Activated CD4-positive, alpha-beta T cell treated with anti-CD3 and anti-CD28 coated beads for 36 hours (primary cell): ENCODE data around the gene FHIT. TPM values are rescaled to one million over a fixed set of nuclear protein-coding genes. Genes with fewer than 3 reads are reported as not detected.

Experiments used
- ATAC-seq: fragments of 200-7000 bp; cut with Tn5 transposase; one replicate; pipeline ENCODE4 v1.10.0; 2021; ENCODE audit warnings: mild to moderate bottlenecking, moderate library complexity
- CTCF ChIA-PET: fragments of 350-600 bp; sonication (Branson Sonifier 250); formaldehyde crosslinking; loops from one replicate; lab custom pipeline; 2021; ENCODE audit warnings: antibody characterized with exemption; lab: Charles Lee
- POLR2A ChIA-PET: fragments of 350-600 bp; sonication (Branson Sonifier 250); formaldehyde crosslinking; loops from one replicate; lab custom pipeline; 2021; ENCODE audit warnings: antibody characterized with exemption, inconsistent platforms; lab: Charles Lee
- DNase-seq: peaks from one replicate; pipeline ENCODE4 v3.0.0-alpha.2; 2020
- H3K27ac Mint-ChIP-seq: one replicate; pipeline ENCODE4 v1.8.0; 2021; ENCODE audit warnings: mixed read lengths
- H3K27me3 Mint-ChIP-seq: one replicate; pipeline ENCODE4 v1.8.0; 2021; ENCODE audit warnings: mixed read lengths
- H3K36me3 Mint-ChIP-seq: one replicate; pipeline ENCODE4 v1.8.0; 2021; ENCODE audit warnings: low read depth, mixed read lengths
- H3K4me1 Mint-ChIP-seq: one replicate; pipeline ENCODE4 v1.8.0; 2021; ENCODE audit warnings: mixed read lengths
- H3K4me3 Mint-ChIP-seq: one replicate; pipeline ENCODE4 v1.8.0; 2021; ENCODE audit warnings: mild to moderate bottlenecking, moderate library complexity, mixed read lengths
- H3K9me3 Mint-ChIP-seq: one replicate; pipeline ENCODE4 v1.8.0; 2021; ENCODE audit warnings: low read depth, mixed read lengths
- intact Hi-C, 2 experiments: fragments of 100-400 bp; cut with DNase I in 1 of 2; cut with micrococcal nuclease in 1 of 2; formaldehyde crosslinking; loops; one replicate each; pipeline versions ENCODE4 v1.14.2 to v1.15.1; 2022 to 2024; cut with DNase I, micrococcal nuclease
- total RNA-seq, 2 experiments: library from RNA; stranded (reverse); gene quantifications; one replicate each; pipeline ENCODE4 v1.2.3, GENCODE V29; 2021

FHIT gene
- total RNA-seq, 2 experiments from 2014 or later: 10.2 to 13.1 TPM

- intact Hi-C loops: loop anchor here in 1 of 2 experiments (5.0 kb wide), 1 partner anchor 319 kb away; no protein-coding TSS in a partner anchor
- H3K27ac Mint-ChIP-seq: no peak overlapping the region
- peaks cover 24% of the 10 kb centered on the region for H3K4me1 Mint-ChIP-seq
- DNase-seq (no peak), ATAC-seq (no peak)
- H3K36me3 Mint-ChIP-seq: peaks cover 2% of the 10 kb centered on the region
- no peak overlapping the region for H3K4me3 Mint-ChIP-seq
- H3K27me3 Mint-ChIP-seq: no peaks in the 10 kb centered on the region
- CTCF ChIA-PET: no interaction called here
- POLR2A ChIA-PET: no interaction called here
- no peaks in the 10 kb centered on the region for H3K9me3 Mint-ChIP-seq
Observed at GRCh38 chr3:60186359-60186758, 1064.9 kb downstream of the FHIT start.

- ChIA-PET CTCF (no interaction called here), POLR2A (interaction anchor here (0.5 kb wide), 1 partner anchor 82 kb away, joined by 3 read pairs; no protein-coding TSS in a partner anchor)
- ATAC-seq (no peak), DNase-seq (no peak)
- Mint-ChIP-seq H3K36me3 (peaks cover under 1% of the 10 kb centered on the region), H3K4me1 (peaks cover 19% of the 10 kb centered on the region), H3K9me3 (no peaks in the 10 kb centered on the region), H3K27me3 (no peaks in the 10 kb centered on the region), H3K27ac (no peak overlapping the region), H3K4me3 (no peak overlapping the region)
- intact Hi-C loops: loop anchor here in 1 of 2 experiments (5.0 kb wide), 1 partner anchor 318 kb away; no protein-coding TSS in a partner anchor
Observed at GRCh38 chr3:60185161-60185560, 1066.1 kb downstream of the FHIT start.

GRCh38 chr3:60182697-60183096 lies 1068.6 kb downstream of the FHIT start:
- ChIA-PET POLR2A (no interaction called here), CTCF (no interaction called here)
- Mint-ChIP-seq H3K27ac (no peak overlapping the region), H3K4me1 (peaks cover 1% of the 10 kb centered on the region), H3K4me3 (no peak overlapping the region), H3K27me3 (no peaks in the 10 kb centered on the region), H3K36me3 (no peaks in the 10 kb centered on the region), H3K9me3 (no peaks in the 10 kb centered on the region)
- DNase-seq (no peak), ATAC-seq (no peak)
- intact Hi-C loops: no loop called here

- ATAC-seq (no peak), DNase-seq (no peak)
- ChIA-PET CTCF (interaction anchor here (0.6 to 0.7 kb wide), 2 partner anchors 107 to 470 kb away, joined by 3 read pairs; no protein-coding TSS in a partner anchor), POLR2A (no interaction called here)
- Mint-ChIP-seq H3K36me3 (no peaks in the 10 kb centered on the region), H3K4me3 (no peak overlapping the region), H3K27me3 (no peaks in the 10 kb centered on the region), H3K4me1 (peaks cover 9% of the 10 kb centered on the region), H3K27ac (no peak overlapping the region), H3K9me3 (peaks cover 1% of the 10 kb centered on the region)
- intact Hi-C loops: no loop called here
Observed at GRCh38 chr3:60178931-60179653, 1072.2 kb downstream of the FHIT start.

GRCh38 chr3:60177726-60178125 lies 1073.5 kb downstream of the FHIT start:
- no peak overlapping the region for H3K27ac Mint-ChIP-seq
- ATAC-seq: no peak
- no peak overlapping the region for H3K4me3 Mint-ChIP-seq
- no peak for DNase-seq
- ChIA-PET CTCF (no interaction called here), POLR2A (no interaction called here)
- no peaks in the 10 kb centered on the region for H3K36me3 Mint-ChIP-seq
- H3K4me1 Mint-ChIP-seq: peaks cover 9% of the 10 kb centered on the region
- no peaks in the 10 kb centered on the region for H3K27me3 Mint-ChIP-seq
- peaks cover 1% of the 10 kb centered on the region for H3K9me3 Mint-ChIP-seq
- intact Hi-C loops: no loop called here

- Mint-ChIP-seq H3K4me1 (peaks cover 9% of the 10 kb centered on the region), H3K27ac (no peak overlapping the region), H3K27me3 (no peaks in the 10 kb centered on the region), H3K36me3 (no peaks in the 10 kb centered on the region), H3K4me3 (no peak overlapping the region), H3K9me3 (peaks cover 1% of the 10 kb centered on the region)
- ChIA-PET POLR2A (no interaction called here), CTCF (interaction anchor here (1.9 kb wide), 1 partner anchor 12 kb away, joined by 4 read pairs; no protein-coding TSS in a partner anchor)
- ATAC-seq: no peak
- no peak for DNase-seq
- intact Hi-C loops: no loop called here
Observed at GRCh38 chr3:60176614-60177013, 1074.6 kb downstream of the FHIT start.

- H3K9me3 Mint-ChIP-seq: peaks cover 1% of the 10 kb centered on the region
- no peaks in the 10 kb centered on the region for H3K36me3 Mint-ChIP-seq
- no peak overlapping the region for H3K4me3 Mint-ChIP-seq
- ATAC-seq: no peak
- ChIA-PET CTCF (interaction anchor here (1.9 kb wide), 1 partner anchor 13 kb away, joined by 4 read pairs; no protein-coding TSS in a partner anchor), POLR2A (no interaction called here)
- intact Hi-C loops: no loop called here
- H3K27ac Mint-ChIP-seq: no peak overlapping the region
- DNase-seq: no peak
- H3K27me3 Mint-ChIP-seq: no peaks in the 10 kb centered on the region
- H3K4me1 Mint-ChIP-seq: peaks cover 10% of the 10 kb centered on the region
Observed at GRCh38 chr3:60175680-60176079, 1075.6 kb downstream of the FHIT start.

GRCh38 chr3:60169755-60170154 lies 1081.5 kb downstream of the FHIT start:
- peaks cover 2% of the 10 kb centered on the region for H3K4me1 Mint-ChIP-seq

GRCh38 chr3:60167186-60167585 lies 1084.1 kb downstream of the FHIT start:
- ChIA-PET POLR2A (no interaction called here), CTCF (no interaction called here)
- peaks cover 2% of the 10 kb centered on the region for H3K4me1 Mint-ChIP-seq
- no peak overlapping the region for H3K27ac Mint-ChIP-seq
- no peak for DNase-seq
- no peak overlapping the region for H3K4me3 Mint-ChIP-seq
- no peaks in the 10 kb centered on the region for H3K27me3 Mint-ChIP-seq
- no peaks in the 10 kb centered on the region for H3K9me3 Mint-ChIP-seq
- intact Hi-C loops: no loop called here
- no peak for ATAC-seq
- H3K36me3 Mint-ChIP-seq: no peaks in the 10 kb centered on the region

More at GRCh38 chr3:60169755-60170154, 1081.5 kb downstream of the FHIT start:
- no peak for ATAC-seq
- intact Hi-C loops: no loop called here
- Mint-ChIP-seq H3K36me3 (no peaks in the 10 kb centered on the region), H3K27me3 (no peaks in the 10 kb centered on the region), H3K4me3 (no peak overlapping the region), H3K9me3 (no peaks in the 10 kb centered on the region), H3K27ac (no peak overlapping the region)
- DNase-seq: no peak
- ChIA-PET CTCF (no interaction called here), POLR2A (interaction anchor here (0.6 kb wide), 1 partner anchor 13 kb away, joined by 4 read pairs; no protein-coding TSS in a partner anchor)

- H3K9me3 Mint-ChIP-seq: no peaks in the 10 kb centered on the region
- CTCF ChIA-PET: interaction anchor here (0.7 kb wide), 1 partner anchor 618 kb away, joined by 3 read pairs; no protein-coding TSS in a partner anchor
- peaks cover 2% of the 10 kb centered on the region for H3K4me1 Mint-ChIP-seq
- ATAC-seq (no peak), DNase-seq (no peak)
- intact Hi-C loops: no loop called here
- no peaks in the 10 kb centered on the region for H3K27me3 Mint-ChIP-seq
- H3K27ac Mint-ChIP-seq: no peak overlapping the region
- POLR2A ChIA-PET: interaction anchor here (0.6 kb wide), 1 partner anchor 77 kb away, joined by 3 read pairs; no protein-coding TSS in a partner anchor
- H3K36me3 Mint-ChIP-seq: no peaks in the 10 kb centered on the region
- no peak overlapping the region for H3K4me3 Mint-ChIP-seq
Observed at GRCh38 chr3:60160822-60161748, 1090.2 kb downstream of the FHIT start.

GRCh38 chr3:60160111-60160821 lies 1091.0 kb downstream of the FHIT start:
- DNase-seq: no peak
- Mint-ChIP-seq H3K4me1 (peaks cover 2% of the 10 kb centered on the region), H3K36me3 (no peaks in the 10 kb centered on the region), H3K4me3 (no peak overlapping the region), H3K9me3 (no peaks in the 10 kb centered on the region), H3K27me3 (no peaks in the 10 kb centered on the region), H3K27ac (no peak overlapping the region)
- POLR2A ChIA-PET: no interaction called here
- CTCF ChIA-PET: no interaction called here
- intact Hi-C loops: no loop called here
- ATAC-seq: no peak
